ENCODE results near the gene ELMO2.

ELMO2 gene

GRCh38 chr20:46352370-46352938, 54.0 kb downstream of the ELMO2 start:
- DNase-seq (ENCODE audit: low spot score) = no peak

DNA sequence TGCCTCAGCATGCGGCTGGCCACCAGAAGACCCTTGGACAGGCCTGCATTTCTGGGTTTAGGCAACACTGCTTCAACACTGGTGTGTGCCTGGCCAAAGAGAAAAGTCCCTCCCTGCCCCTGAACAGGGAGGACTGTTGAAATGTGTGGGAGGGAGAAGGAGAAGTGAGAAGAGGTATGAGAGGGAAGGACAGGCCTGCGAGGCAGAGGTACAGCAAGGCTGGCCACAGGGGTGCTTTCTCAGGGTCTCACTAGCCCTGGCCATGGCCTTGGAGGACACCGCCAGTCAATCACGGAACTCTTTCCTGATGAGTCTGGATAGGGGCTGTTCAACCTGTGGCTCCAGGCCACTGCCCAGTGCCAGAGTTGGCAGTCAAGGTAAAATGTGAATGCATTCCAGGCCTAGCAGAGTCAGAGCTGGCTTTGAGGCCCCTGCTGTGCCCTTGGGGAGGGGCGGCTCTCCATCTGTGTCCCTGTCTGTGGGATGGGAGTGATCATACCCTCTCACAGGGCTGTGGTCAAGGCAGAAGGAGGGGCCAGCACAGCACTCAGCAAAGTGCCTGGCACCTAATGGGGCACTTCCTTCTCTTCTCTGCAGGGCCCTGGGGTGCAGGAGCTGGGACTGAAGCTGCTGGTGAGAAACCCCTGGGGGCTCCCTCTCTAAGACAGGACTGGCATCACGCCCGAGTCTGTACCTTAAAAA, 54.9 kb downstream of the ELMO2 start:
- no peak for DNase-seq (ENCODE audit: low spot score)

GRCh38 chr20:46350986-46351267, 55.5 kb downstream of the ELMO2 start:
- no peak for DNase-seq (ENCODE audit: low spot score)

- DNase-seq (ENCODE audit: low spot score) = no peak
Observed at GRCh38 chr20:46350201-46350985, 56.0 kb downstream of the ELMO2 start.

GRCh38 chr20:46349742-46350056, 56.7 kb downstream of the ELMO2 start:
- no peak for DNase-seq (ENCODE audit: low spot score)

GRCh38 chr20:46349035-46349741, 57.2 kb downstream of the ELMO2 start:
- DNase-seq (ENCODE audit: low spot score) = peak; percentile 89

DNA sequence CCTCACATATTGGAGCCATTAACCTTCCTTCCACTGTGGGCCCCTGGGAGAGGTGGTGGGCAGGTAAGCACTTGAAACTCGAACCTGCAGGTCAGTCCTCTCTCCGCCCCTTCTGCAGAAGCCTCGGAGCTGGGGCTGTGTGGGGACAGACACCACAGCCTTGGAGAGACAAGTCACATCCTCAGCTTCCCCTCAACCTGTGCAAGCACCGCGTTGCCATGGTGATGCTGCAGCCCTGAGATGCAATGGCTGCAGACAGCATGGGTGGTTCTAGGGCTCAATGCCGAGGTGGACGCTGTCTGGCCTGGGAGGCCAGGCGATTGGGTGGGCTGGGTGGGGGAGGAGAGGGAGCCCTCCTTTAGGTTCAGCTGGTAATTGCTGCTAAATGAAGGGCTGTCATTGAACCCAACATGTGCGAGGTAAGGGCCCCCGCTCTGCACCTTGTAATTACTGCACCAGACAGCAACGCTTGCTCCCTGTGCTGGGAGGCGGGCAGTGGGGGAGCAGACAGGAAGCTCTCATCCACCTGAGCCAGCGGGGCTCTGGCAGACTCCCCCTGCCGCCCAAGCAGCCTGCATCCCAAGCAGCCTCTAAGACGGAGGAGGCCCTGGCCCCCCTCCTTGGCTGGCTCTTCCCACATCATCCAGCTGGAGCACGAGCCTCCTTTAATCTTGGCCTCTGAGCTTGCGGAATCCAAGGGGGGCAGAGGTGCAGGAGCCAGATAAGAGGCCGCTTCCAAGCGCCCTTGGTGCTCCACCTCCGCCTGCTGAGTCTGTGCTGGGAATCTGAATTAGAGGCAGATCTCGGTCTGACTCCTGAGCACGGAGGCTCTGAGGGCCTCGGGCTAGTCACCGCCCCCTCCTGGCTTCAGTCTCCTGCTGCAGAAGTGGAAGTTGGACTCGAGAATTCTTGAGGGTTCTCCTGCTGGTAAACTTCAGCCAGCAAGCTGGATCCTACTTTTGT, 58.3 kb downstream of the ELMO2 start:
- no peak for DNase-seq (ENCODE audit: low spot score)

DNA sequence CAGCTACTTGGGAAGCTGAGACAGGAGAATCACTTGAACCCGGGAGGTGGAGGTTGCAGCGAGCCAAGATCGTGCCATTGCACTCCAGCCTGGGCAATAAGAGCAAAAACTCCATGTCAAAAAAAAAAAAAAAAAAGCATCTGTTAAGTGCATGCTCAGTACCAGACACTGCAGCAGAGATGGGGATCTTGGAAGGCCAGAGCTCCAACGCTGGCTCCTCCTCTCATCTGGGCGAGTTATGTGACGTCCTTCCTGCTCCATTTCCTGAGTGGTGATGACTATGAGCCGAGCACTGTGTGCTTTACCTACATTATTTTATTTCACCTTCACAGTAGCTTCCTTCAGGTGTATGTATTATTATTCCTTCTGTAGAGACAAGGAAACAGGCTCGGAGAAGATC, 59.6 kb downstream of the ELMO2 start:
- DNase-seq (ENCODE audit: low spot score) = no peak

DNA sequence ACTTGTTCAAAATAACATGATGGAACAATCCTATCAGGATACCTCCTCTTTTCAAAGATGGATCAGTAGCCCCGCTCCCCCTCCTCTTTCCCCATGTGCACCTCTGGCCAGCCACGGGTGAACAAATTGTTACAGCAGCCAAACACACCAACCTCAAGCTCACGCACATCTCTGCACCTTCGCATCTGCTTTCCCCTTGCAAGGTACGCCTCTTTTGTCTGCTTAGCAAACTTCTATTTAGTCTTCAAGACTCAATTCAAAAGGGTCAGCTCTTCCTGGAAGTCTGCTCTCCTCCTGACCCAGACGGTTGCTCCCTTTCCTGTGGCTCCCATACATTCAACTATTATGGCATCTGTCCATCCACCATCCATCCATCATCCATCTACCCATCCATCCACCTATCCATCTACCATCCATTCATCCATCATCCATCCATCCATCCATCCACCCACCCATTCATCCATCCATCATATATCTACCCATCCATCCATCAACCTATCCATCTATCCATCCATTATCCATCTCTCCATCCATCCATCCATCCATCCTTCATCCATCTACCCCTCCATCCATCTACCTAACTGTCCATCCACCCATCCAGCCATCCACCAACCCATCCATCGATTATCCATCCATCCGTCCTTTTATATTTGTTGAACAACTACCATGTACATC, 61.8 kb downstream of the ELMO2 start:
- DNase-seq (ENCODE audit: low spot score) = no peak

GRCh38 chr20:46343975-46344357, 62.4 kb downstream of the ELMO2 start:
- DNase-seq (ENCODE audit: low spot score) = no peak

DNA sequence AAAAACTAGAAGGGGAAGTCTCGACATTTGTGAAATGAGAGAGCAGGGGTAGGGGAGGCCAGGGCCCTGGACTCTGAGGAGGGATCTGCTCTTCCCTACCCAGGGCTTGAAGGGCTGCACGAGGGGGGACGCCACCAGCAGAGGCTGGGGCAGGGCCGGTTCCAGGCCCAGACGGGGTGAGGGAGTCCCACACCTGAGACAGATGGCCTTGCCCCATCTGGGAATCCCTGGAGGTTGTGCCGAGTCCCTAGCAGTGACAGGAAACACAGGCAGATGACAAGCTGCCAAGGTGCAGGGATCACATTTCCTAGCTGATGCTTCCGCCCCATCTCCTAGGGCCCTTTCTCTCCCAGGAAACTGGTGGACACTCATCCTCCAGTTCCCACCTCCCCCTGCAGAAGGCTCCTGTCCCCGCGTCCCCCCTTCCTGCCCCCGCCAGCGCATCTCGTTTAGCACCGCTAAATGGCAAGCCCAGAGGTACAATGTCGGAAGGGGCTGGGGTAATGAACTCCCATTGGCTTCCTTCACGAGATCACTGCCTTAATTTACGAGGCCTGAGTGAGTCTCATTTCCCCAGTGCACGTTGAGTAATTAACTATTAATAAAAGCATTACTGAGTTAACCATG, 63.0 kb downstream of the ELMO2 start:
- DNase-seq (ENCODE audit: low spot score) = peak; percentile 56

DNA sequence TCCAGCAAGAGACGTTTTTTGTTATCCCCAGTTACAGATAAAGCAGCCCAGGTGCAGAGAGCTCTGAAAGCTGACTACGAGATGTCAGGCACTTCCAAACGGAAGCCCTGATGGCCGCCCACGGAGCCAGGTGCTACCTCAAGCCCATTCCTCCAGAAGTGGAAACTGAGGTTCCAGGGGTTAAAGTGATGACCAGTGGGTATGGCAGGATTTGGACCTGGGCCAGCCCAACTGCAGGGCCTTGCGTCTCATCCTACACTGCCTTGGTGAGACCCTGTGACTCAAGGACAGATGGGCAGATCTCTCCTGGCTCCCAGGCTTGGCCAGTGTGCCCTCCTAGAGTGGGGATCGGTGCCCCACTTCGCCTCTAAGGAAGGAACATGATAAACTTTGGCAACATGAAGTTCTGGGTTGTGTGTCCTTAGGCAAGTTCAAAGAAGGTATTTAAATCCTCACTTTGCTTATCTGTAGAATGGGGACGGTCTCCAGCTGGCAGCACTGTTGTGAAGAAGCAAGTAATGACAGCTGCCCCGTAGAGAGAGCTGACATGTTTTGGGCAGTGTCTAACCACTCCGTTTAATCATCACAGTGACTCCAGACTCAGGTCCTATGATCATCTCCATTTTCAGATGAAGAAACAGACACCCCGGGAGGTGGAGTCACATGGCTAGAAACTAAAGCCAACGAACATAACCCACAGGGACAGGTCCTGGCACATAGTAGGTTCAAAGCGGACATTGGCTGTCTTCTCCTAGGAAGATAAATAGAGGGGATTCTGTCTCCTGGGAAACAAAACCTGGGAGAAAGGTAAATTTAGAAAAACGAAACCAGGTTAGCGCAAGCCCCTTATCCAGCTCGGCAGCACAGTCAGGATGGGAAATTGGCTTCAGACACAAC, 63.7 kb downstream of the ELMO2 start:
- DNase-seq (ENCODE audit: low spot score) = no peak

DNA sequence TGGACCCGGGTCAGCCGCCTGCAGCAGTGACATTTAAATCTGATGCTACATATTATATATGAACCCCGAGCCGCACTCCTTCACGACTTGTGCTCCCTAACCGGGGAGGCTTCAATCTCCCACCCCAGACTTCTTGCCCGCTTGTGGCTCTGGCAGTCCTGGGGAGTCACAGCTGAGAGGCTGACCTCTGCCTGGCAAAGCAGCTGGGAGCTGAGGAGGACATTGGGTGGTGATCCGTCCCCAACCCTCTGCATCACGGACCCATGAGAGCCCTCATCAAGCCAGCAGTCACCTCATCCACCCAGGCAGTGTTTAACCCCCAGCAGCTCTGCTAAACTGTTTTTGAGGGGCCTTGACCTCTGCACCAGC, 64.4 kb downstream of the ELMO2 start:
- no peak for DNase-seq (ENCODE audit: low spot score)

- no peak for DNase-seq (ENCODE audit: low spot score)
Observed at GRCh38 chr20:46341074-46342009, 65.1 kb downstream of the ELMO2 start.

- no peak for DNase-seq (ENCODE audit: low spot score)
Observed at GRCh38 chr20:46339037-46339436, 67.4 kb downstream of the ELMO2 start.

DNA sequence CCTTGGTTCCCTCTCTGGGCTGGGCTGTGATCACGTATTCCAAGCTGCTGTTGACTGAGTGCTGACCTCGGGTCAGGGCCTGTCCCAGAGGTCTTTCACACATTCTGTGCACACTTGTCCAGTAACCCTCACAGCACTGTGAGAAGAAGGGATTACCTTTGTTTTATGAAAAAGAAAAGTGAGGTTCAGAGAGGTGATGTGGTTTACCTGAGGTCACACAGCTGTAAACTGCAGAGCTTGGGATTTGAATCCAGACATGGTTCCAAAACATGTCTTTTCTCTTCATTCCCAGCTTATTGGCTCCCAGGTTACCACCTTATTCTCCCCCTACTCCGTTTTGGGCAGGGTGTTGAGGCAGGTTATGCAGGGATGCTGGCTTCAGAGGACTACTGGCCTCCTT, 69.7 kb downstream of the ELMO2 start:
- no peak for DNase-seq (ENCODE audit: low spot score)

GRCh38 chr20:46334303-46334904, 72.0 kb downstream of the ELMO2 start:
- no peak for DNase-seq (ENCODE audit: low spot score)

Measured in D341Med (cell line).